ENCODE measurements around the gene ENTPD8. TPM values are rescaled to one million over a fixed set of nuclear protein-coding genes. Genes with fewer than 3 reads are reported as not detected.

The ENTPD8 gene
- total RNA-seq, 4 donors from 2014 or later, result not detected

DNA sequence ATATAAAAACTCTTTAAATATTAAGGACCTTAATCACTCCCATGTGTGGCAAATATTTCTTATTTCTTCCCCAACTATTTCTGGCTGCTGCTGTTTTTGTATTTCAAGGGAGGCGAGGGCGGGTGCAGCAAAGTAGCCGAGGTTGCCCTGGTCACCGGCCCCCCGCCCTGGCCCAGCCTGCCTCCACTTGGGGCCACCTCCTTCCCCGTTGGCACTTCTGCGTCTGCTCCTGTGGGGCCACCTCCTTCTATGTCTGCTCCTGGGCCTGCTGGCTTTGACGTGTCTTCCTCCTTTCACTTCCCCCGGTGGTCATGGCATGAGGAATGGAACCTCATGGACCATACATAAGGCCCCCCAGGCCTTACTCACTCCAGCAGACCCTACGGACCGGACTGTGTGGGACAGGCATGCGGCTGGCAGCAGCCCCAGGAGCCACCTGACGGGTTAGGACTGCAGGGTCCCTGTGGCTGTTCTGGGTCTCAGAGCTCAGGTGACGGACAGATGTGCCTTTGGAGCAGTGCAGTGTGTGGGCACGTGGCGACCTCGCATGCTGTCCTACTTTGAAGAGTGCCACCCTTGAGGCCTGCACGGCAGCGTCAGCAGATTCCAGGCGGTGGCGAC, 5.8 kb upstream of the ENTPD8 start:
- H3K27ac ChIP-seq, result no peak overlapping the region
- H3K27me3 ChIP-seq, result peaks cover 0 to 21% of the 10 kb centered on the region in 2 donors
- H3K36me3 ChIP-seq, result peaks cover 0 to 27% (median 2%) of the 10 kb centered on the region in 3 donors
- H3K4me1 ChIP-seq, result peaks cover 0 to 25% (median 4%) of the 10 kb centered on the region in 4 donors
- DNase-seq (ENCODE audit: low spot score in 2 of 2), result no peak
- H3K9me3 ChIP-seq, result peaks cover 0 to 4% (median 0%) of the 10 kb centered on the region in 4 donors
- no peak overlapping the region for H3K4me3 ChIP-seq
- WGBS, 2 donors, result 65 to 67% methylated on average over 19 to 20 of the region's 21 CpGs
- TF ChIP-seq POLR2A (IDR thresholded peaks at IDR 0.05), result no peak
- no peak for TF ChIP-seq EP300 (IDR thresholded peaks at IDR 0.05)
- TF ChIP-seq, protein P1, sequence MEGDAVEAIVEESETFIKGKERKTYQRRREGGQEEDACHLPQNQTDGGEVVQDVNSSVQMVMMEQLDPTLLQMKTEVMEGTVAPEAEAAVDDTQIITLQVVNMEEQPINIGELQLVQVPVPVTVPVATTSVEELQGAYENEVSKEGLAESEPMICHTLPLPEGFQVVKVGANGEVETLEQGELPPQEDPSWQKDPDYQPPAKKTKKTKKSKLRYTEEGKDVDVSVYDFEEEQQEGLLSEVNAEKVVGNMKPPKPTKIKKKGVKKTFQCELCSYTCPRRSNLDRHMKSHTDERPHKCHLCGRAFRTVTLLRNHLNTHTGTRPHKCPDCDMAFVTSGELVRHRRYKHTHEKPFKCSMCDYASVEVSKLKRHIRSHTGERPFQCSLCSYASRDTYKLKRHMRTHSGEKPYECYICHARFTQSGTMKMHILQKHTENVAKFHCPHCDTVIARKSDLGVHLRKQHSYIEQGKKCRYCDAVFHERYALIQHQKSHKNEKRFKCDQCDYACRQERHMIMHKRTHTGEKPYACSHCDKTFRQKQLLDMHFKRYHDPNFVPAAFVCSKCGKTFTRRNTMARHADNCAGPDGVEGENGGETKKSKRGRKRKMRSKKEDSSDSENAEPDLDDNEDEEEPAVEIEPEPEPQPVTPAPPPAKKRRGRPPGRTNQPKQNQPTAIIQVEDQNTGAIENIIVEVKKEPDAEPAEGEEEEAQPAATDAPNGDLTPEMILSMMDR (IDR thresholded peaks at IDR 0.05), result no peak

DNA sequence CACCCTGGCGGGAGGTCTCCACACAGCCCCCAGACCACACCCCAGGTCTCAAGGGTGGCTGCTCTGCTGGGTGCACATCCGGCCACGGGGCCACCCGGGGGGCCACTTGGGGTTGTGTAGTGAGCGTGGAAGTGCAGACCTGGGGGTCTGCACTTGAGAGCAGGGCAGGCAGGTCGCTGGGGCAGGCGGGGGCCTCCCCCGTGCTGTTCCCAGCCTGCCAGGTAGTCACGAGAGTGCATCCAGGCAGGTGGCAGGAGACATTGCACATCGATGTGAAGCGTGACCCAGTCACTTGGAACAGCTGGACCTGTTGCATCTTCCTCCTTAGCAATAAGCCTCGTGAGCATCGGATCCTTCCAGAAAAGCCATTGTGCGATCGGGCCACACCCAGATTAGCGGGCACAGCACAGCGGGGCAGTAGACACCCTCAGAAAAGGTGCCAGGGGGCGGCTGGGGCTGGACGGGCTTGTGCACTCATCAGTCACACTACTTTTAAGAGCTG, 4.8 kb upstream of the ENTPD8 start:
- Histone ChIP-seq H3K27me3 (peaks cover 0 to 31% of the 10 kb centered on the region in 2 donors), H3K4me1 (peaks cover 0 to 34% (median 10%) of the 10 kb centered on the region in 4 donors), H3K27ac (no peak overlapping the region), H3K9me3 (peaks cover 0 to 4% (median 0%) of the 10 kb centered on the region in 4 donors), H3K4me3 (no peak overlapping the region), H3K36me3 (peaks cover 0 to 27% (median 2%) of the 10 kb centered on the region in 3 donors)
- 57 to 61% methylated on average over 12 to 19 of the region's 19 CpGs for WGBS, 2 donors
- TF ChIP-seq POLR2A (IDR thresholded peaks at IDR 0.05) (no peak), EP300 (IDR thresholded peaks at IDR 0.05) (peak in 1 of 2 donors; percentile 17)
- TF ChIP-seq, protein P1 (IDR thresholded peaks at IDR 0.05), result no peak
- DNase-seq (ENCODE audit: low spot score in 2 of 2), result no peak

DNA sequence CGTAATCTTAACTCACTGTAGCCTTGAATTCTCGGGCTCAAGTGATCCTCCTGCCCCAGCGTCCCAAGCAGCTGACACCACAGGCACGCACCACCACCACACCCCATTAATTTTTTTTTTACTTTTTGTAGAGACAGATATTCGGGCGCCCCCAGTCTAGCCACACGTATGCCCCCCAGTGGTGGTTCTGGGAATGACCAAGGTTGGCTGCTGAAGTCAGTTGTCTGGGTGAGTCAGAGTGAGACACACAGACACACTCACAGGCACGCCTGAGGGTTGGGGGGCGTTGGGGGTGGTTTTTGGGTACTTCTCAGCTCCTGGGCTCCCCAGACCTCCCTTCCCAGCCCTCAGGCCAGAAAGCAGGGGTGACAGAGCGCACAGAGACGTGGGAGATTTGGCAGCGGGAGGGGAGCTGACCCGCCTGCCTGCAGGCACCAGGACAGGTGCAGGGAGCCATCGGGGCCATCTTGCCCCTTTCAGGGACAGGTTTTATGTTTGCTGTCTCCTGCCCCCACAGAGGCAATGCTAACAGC, 4.2 kb upstream of the ENTPD8 start:
- Histone ChIP-seq H3K36me3 (peaks cover 0 to 27% (median 2%) of the 10 kb centered on the region in 3 donors), H3K9me3 (peaks cover 0 to 4% (median 0%) of the 10 kb centered on the region in 4 donors), H3K27me3 (peaks cover 0 to 31% of the 10 kb centered on the region in 2 donors), H3K4me3 (no peak overlapping the region), H3K4me1 (peaks cover 0 to 34% (median 10%) of the 10 kb centered on the region in 4 donors), H3K27ac (no peak overlapping the region)
- peak; percentile 79 to 94 for DNase-seq (ENCODE audit: low spot score in 2 of 2)
- WGBS, 2 donors, result 27 to 29% methylated on average over 13 to 14 of the region's 14 CpGs
- no peak for TF ChIP-seq POLR2A (IDR thresholded peaks at IDR 0.05)
- TF ChIP-seq, protein P1 (IDR thresholded peaks at IDR 0.05), result peak; percentile 75 to 85 (median 78)

DNA sequence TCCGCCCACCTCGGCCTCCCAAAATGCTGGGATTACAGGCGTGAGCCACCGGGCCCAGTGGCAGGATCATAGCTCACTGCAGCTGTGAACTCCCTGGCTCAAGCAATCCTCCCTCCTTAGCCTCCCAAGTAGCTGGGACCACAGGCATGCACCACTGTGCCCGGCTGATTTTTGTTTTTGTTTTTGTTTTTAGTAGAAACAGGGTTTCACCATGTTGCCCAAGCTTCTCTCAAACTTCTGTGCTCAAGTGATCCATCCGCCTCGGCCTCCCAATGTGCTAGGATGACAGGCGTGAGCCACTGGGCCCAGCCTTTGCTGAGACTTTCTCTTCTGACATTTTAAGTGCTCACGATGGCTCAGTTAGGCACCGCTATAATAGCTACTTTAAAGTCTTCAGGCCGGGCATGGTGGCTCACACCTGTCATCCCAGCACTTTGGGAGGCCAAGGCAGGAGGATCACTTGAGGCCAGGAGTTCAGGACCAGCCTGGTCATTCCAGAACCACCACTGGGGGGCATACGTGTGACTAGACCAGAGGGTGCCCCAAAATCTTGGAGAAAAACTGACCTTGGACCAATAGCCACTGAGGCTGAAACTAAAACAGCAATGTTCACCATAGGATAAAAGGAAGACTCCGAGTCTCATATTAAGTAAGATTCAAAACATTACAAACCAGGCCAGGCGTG, 3.1 kb upstream of the ENTPD8 start:
- Histone ChIP-seq H3K27me3 (peaks cover 0 to 35% of the 10 kb centered on the region in 2 donors), H3K27ac (no peak overlapping the region), H3K36me3 (peaks cover 0 to 17% (median 2%) of the 10 kb centered on the region in 3 donors), H3K4me3 (no peak overlapping the region), H3K9me3 (peaks cover 0 to 4% (median 0%) of the 10 kb centered on the region in 4 donors), H3K4me1 (peaks cover 0 to 34% (median 10%) of the 10 kb centered on the region in 4 donors)
- 81 to 87% methylated on average over 14 of the region's 14 CpGs for WGBS, 2 donors
- no peak for DNase-seq (ENCODE audit: low spot score in 2 of 2)
- TF ChIP-seq POLR2A (IDR thresholded peaks at IDR 0.05), result no peak
- TF ChIP-seq, protein P1 (IDR thresholded peaks at IDR 0.05), result no peak
- no peak for TF ChIP-seq EP300 (IDR thresholded peaks at IDR 0.05)
